H9 (cell line): ENCODE results near the gene RERE. TPM values are rescaled to one million over a fixed set of nuclear protein-coding genes. Genes with fewer than 3 reads are reported as not detected.
A peak's percentile ranks its signal among the peaks of the same experiment; 100 is the strongest.

ENCODE experiments used
- DNase-seq: peaks from one replicate; pipeline ENCODE4 v3.0.0-alpha.2; 2017
- H2AFZ ChIP-seq: one replicate; pipeline ENCODE4 v1.6.1; 2013; ENCODE audit warnings: mild to moderate bottlenecking, low read length, control low read depth, moderate library complexity
- H2AK5ac ChIP-seq: 2 replicates; pipeline ENCODE4 v1.6.1; 2013; ENCODE audit warnings: low read length, control low read depth, mixed read lengths; ENCODE audit not compliant: insufficient read length
- H2BK120ac ChIP-seq: one replicate; pipeline ENCODE4 v1.6.1; 2013; ENCODE audit warnings: low read depth, mild to moderate bottlenecking, low read length, control low read depth, inconsistent platforms; ENCODE audit not compliant: poor library complexity, severe bottlenecking
- H2BK12ac ChIP-seq: 2 replicates; pipeline ENCODE4 v1.6.1; 2013; ENCODE audit warnings: low read length, control low read depth, mixed read lengths, low read depth; ENCODE audit not compliant: insufficient read length
- H2BK15ac ChIP-seq: 2 replicates; pipeline ENCODE4 v1.6.1; 2013; ENCODE audit warnings: low read depth, low read length, control low read depth
- H2BK20ac ChIP-seq: one replicate; pipeline ENCODE4 v1.6.1; 2013; ENCODE audit warnings: low read depth, mild to moderate bottlenecking, low read length, control low read depth, inconsistent platforms; ENCODE audit not compliant: poor library complexity, severe bottlenecking
- H2BK5ac ChIP-seq: 2 replicates; pipeline ENCODE4 v1.6.1; 2013; ENCODE audit warnings: low read length, control low read depth, mixed read lengths; ENCODE audit not compliant: insufficient read length
- H3K14ac ChIP-seq: 2 replicates; pipeline ENCODE4 v1.6.1; 2013; ENCODE audit warnings: low read length, control low read depth; ENCODE audit not compliant: insufficient read depth
- H3K18ac ChIP-seq: 2 replicates; pipeline ENCODE4 v1.6.1; 2013; ENCODE audit warnings: low read depth, mild to moderate bottlenecking, mixed read lengths, low read length, control low read depth; ENCODE audit not compliant: insufficient read length
- H3K23ac ChIP-seq: 2 replicates; pipeline ENCODE4 v1.6.1; 2013; ENCODE audit warnings: low read length, control low read depth, mixed read lengths, low read depth; ENCODE audit not compliant: insufficient read length
- H3K23me2 ChIP-seq: 2 replicates; pipeline ENCODE4 v1.6.1; 2013; ENCODE audit warnings: low read depth, mild to moderate bottlenecking, mixed read lengths, low read length, control low read depth; ENCODE audit not compliant: insufficient read length, poor library complexity, severe bottlenecking
- H3K27ac ChIP-seq: 2 replicates; pipeline ENCODE4 v1.5.1; 2013; ENCODE audit warnings: low read length, control low read depth, mixed read lengths, low read depth; ENCODE audit not compliant: insufficient read length
- H3K27me3 ChIP-seq: 2 replicates; pipeline ENCODE4 v1.6.1; 2013; ENCODE audit warnings: low read length, control low read depth, inconsistent platforms; ENCODE audit not compliant: insufficient read depth
- H3K4ac ChIP-seq: 2 replicates; pipeline ENCODE4 v1.6.1; 2013; ENCODE audit warnings: low read depth, mild to moderate bottlenecking, control low read depth, inconsistent platforms, low read length, moderate library complexity
- H3K4me1 ChIP-seq: 2 replicates; pipeline ENCODE4 v1.6.1; 2013; ENCODE audit warnings: low read length, control low read depth, inconsistent platforms; ENCODE audit not compliant: insufficient read depth
- H3K4me2 ChIP-seq: 2 replicates; pipeline ENCODE4 v1.6.1; 2013; ENCODE audit warnings: low read length, control low read depth, mixed read lengths; ENCODE audit not compliant: insufficient read length, insufficient read depth
- H3K56ac ChIP-seq: 2 replicates; pipeline ENCODE4 v1.6.1; 2013; ENCODE audit warnings: low read depth, mild to moderate bottlenecking, mixed read lengths, low read length, control low read depth; ENCODE audit not compliant: insufficient read length
- H3K79me1 ChIP-seq: 2 replicates; pipeline ENCODE4 v1.6.1; 2013; ENCODE audit warnings: low read depth, mild to moderate bottlenecking, moderate library complexity, low read length, control low read depth, inconsistent platforms; ENCODE audit not compliant: insufficient read depth, poor library complexity, severe bottlenecking
- H3K79me2 ChIP-seq: 2 replicates; pipeline ENCODE4 v1.6.1; 2013; ENCODE audit warnings: low read length, control low read depth, inconsistent platforms; ENCODE audit not compliant: insufficient read depth
- H3K9ac ChIP-seq: 2 replicates; pipeline ENCODE4 v1.6.1; 2013; ENCODE audit warnings: low read length, control low read depth, mixed read lengths; ENCODE audit not compliant: insufficient read length; ENCODE audit errors: extremely low read depth
- H3K9me3 ChIP-seq: one replicate; pipeline ENCODE4 v1.6.1; 2013; ENCODE audit warnings: low read depth, low read length, inconsistent platforms; ENCODE audit not compliant: control insufficient read depth
- H3T11ph ChIP-seq: one replicate; pipeline ENCODE4 v1.6.1; 2013; ENCODE audit warnings: mild to moderate bottlenecking, low read length, control low read depth, inconsistent platforms
- H4K20me1 ChIP-seq: one replicate; pipeline ENCODE4 v1.6.1; 2013; ENCODE audit not compliant: control insufficient read depth, insufficient read length, insufficient read depth
- H4K5ac ChIP-seq: 2 replicates; pipeline ENCODE4 v1.6.1; 2013; ENCODE audit warnings: low read depth, mild to moderate bottlenecking, mixed read lengths, low read length, control low read depth; ENCODE audit not compliant: insufficient read length
- H4K8ac ChIP-seq: replicated peaks from 2 replicates; pipeline ENCODE4 v1.6.1; 2013; ENCODE audit warnings: low read length, control low read depth, mixed read lengths, low read depth; ENCODE audit not compliant: insufficient read length
- H4K91ac ChIP-seq: 2 replicates; pipeline ENCODE4 v1.6.1; 2013; ENCODE audit warnings: low read depth, mild to moderate bottlenecking, moderate library complexity, mixed read lengths, low read length, control low read depth; ENCODE audit not compliant: insufficient read length
- H3K27ac Mint-ChIP-seq, 3 experiments: 2 replicates in 2 of 3; 3 replicates in 1 of 3; pipeline ENCODE4 v1.8.0; 2020 to 2021; ENCODE audit warnings: mixed read lengths in 3 of 3, mild to moderate bottlenecking in 1 of 3, moderate library complexity in 1 of 3
- H3K27me3 Mint-ChIP-seq: 2 replicates; pipeline ENCODE4 v1.8.0; 2021; ENCODE audit warnings: low read depth, mild to moderate bottlenecking, moderate library complexity, mixed read lengths
- H3K36me3 Mint-ChIP-seq, 3 experiments: 2 replicates in 2 of 3; 3 replicates in 1 of 3; pipeline ENCODE4 v1.8.0; 2020 to 2021; ENCODE audit warnings: low read depth in 3 of 3, mixed read lengths in 3 of 3; ENCODE audit not compliant: insufficient read depth in 1 of 3
- H3K4me1 Mint-ChIP-seq, 2 experiments: 2 replicates each; pipeline ENCODE4 v1.8.0; 2020; ENCODE audit warnings: mixed read lengths in 2 of 2
- H3K4me3 Mint-ChIP-seq, 2 experiments: 2 replicates in 1 of 2; 3 replicates in 1 of 2; pipeline ENCODE4 v1.8.0; 2020 to 2021; ENCODE audit warnings: mild to moderate bottlenecking in 2 of 2, mixed read lengths in 2 of 2, moderate library complexity in 1 of 2
- H3K9me3 Mint-ChIP-seq, 2 experiments: 2 replicates in 1 of 2; 3 replicates in 1 of 2; pipeline ENCODE4 v1.8.0; 2020; ENCODE audit warnings: mild to moderate bottlenecking in 2 of 2, mixed read lengths in 2 of 2, moderate library complexity in 1 of 2
- CTCF ChIP-seq: fragments of 200-600 bp; sonication (generic); conservative IDR thresholded peaks from 3 replicates; pipeline ENCODE4 v1.8.0; 2021; ENCODE audit warnings: antibody characterized with exemption, mild to moderate bottlenecking
- WGBS: extraction: QIAGEN DNeasy Blood & Tissue Kit; methylation state at CpG from one replicate; pipeline ENCODE4 v1.1.7; 2013; ENCODE audit warnings: missing lambda C conversion rate, low lambda C conversion rate, mixed read lengths; ENCODE audit not compliant: insufficient read length; ENCODE audit errors: extremely low coverage; 5-methylcytosine and 5-hydroxymethylcytosine counted together
- total RNA-seq: library from RNA; stranded (reverse); gene quantifications from 2 replicates; pipeline ENCODE4 v1.2.1, GENCODE V29; 2021

Gene RERE
- total RNA-seq, 1 experiment from 2014 or later, result 103 TPM

- H2AK5ac ChIP-seq, result no peak overlapping the region
- no peak overlapping the region for H2BK5ac ChIP-seq
- DNase-seq, result peak; percentile 90
- no peak overlapping the region for H4K5ac ChIP-seq
- no peak overlapping the region for H2AFZ ChIP-seq
- H3K18ac ChIP-seq, result peak overlapping the region; percentile 4
- no peak overlapping the region for H4K8ac ChIP-seq
- no peak overlapping the region for H2BK20ac ChIP-seq
- no peaks in the 10 kb centered on the region for H3K79me1 ChIP-seq
- H3K9ac ChIP-seq, result peak overlapping the region; percentile 27
- Mint-ChIP-seq H3K27me3 (no peaks in the 10 kb centered on the region), H3K27ac (peak overlapping the region; percentile 96 to 97 (median 96)), H3K4me1 (peaks cover 20 to 30% of the 10 kb centered on the region in 2 experiments), H3K9me3 (no peaks in the 10 kb centered on the region), H3K36me3 (peaks cover 0 to 2% (median 0%) of the 10 kb centered on the region in 3 experiments; a peak in 1 of 7 replicates), H3K4me3 (peak overlapping the region; percentile 68 to 83)
- no CpG with 5 or more reads among the region's 9 CpGs for WGBS
- peaks cover 7% of the 10 kb centered on the region; the same call in 1 of the 2 replicates for H3K4me1 ChIP-seq
- H2BK15ac ChIP-seq, result no peak overlapping the region
- H3K14ac ChIP-seq, result no peak overlapping the region
- H3K4me2 ChIP-seq, result peak overlapping the region; percentile 98
- H3T11ph ChIP-seq, result no peak overlapping the region
- H4K91ac ChIP-seq, result no peak overlapping the region
- no peak overlapping the region for H2BK12ac ChIP-seq
- no peaks in the 10 kb centered on the region for H3K27me3 ChIP-seq
- H3K9me3 ChIP-seq, result no peaks in the 10 kb centered on the region
- H2BK120ac ChIP-seq, result no peak overlapping the region
- H3K56ac ChIP-seq, result no peak overlapping the region
- peaks cover 2% of the 10 kb centered on the region; the same call in 1 of the 2 replicates for H3K79me2 ChIP-seq
- no peak overlapping the region for H3K4ac ChIP-seq
- no peak overlapping the region for H3K23ac ChIP-seq
- H3K23me2 ChIP-seq, result peaks cover 10% of the 10 kb centered on the region
- peak overlapping the region; percentile 76 for H3K27ac ChIP-seq
- no peaks in the 10 kb centered on the region for H4K20me1 ChIP-seq
- no peak for TF ChIP-seq CTCF
These were observed 392.8 kb downstream of the RERE start for GRCh38 chr1:8424539-8425116.
